ENCODE data around the gene TUBGCP2. TPM values are rescaled to one million over a fixed set of nuclear protein-coding genes. Genes with fewer than 3 reads are reported as not detected.

Gene TUBGCP2
- polyA plus RNA-seq, 4 donors = 59.3 to 66.0 (median 62.4) TPM

DNA sequence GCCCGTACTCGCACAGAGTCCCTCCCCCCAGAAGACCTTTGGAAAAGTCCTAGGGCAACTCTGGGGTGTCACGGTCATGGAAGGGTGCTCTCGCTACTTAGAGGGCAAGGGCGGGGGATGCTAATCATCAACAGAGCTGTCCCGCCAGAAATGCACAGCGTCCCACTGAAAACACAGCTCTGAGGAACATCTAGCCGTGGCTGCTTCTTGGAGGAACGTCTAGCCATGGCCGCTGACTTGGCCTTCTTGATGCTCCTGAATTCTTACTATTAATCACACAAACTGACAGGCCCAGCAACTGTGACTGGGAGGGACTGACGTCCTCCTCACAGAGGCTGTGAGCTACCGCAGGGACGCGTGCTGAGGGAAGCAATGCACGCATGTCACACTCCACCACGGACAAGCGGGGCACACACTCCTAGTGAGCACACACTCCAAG lies 1.7 kb downstream of the TUBGCP2 start:
- DNase-seq (ENCODE audit: low read depth in 4 of 4, low spot score in 3 of 4) = no peak

- no peak for DNase-seq (ENCODE audit: low read depth in 4 of 4, low spot score in 3 of 4)
These were observed 2.6 kb downstream of the TUBGCP2 start for GRCh38 chr10:133306097-133306476.

- DNase-seq (ENCODE audit: low read depth in 4 of 4, low spot score in 3 of 4) = no peak
These were observed 5.5 kb downstream of the TUBGCP2 start for GRCh38 chr10:133303206-133303605.

- no peak for DNase-seq (ENCODE audit: low read depth in 4 of 4, low spot score in 3 of 4)
These were observed 6.4 kb downstream of the TUBGCP2 start for GRCh38 chr10:133302230-133302629.

GRCh38 chr10:133299738-133300137 lies 8.9 kb downstream of the TUBGCP2 start:
- no peak for DNase-seq (ENCODE audit: low read depth in 4 of 4, low spot score in 3 of 4)

DNA sequence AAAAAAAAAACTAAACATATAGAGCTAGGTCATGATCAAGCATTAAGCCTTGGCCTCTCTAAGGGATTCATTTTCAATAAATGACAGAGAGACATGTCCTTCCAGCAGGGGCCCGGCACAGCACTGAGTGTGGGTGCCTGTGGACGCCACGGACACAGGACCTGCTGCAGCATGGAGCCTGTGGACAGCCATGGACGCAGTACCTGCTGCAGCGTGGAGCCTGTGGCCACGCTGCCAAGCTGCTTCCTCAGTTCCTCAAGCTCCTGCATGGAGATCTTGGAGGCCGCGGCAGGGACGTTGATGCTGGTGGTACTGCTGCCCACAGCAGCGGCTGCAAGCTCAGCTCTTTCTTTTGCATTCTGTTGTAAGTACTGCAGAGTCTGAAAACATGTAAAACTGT lies 9.4 kb downstream of the TUBGCP2 start:
- DNase-seq (ENCODE audit: low read depth in 4 of 4, low spot score in 3 of 4) = no peak

DNA sequence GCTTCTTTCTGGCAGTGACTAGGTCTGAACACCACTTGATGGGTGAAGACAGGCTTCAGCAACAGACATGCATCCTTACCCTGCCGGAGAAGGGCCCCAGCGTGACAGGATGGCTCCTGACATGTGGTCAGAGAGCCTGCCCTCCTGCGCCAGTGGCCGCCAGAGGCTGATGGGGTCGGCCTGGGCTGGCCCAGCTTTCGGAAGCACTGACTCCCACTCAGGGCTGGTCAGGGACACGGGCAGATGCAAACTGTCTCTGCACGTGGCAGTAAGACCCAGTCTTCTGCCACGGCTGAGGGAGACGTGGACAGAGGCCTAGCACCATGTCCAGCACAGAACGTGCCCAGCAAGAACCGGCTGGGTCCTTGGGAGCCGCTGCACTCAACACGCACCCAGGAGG lies 10.2 kb downstream of the TUBGCP2 start:
- DNase-seq (ENCODE audit: low read depth in 4 of 4, low spot score in 3 of 4) = no peak

GRCh38 chr10:133297504-133297903 lies 11.2 kb downstream of the TUBGCP2 start:
- no peak for DNase-seq (ENCODE audit: low read depth in 4 of 4, low spot score in 3 of 4)

DNA sequence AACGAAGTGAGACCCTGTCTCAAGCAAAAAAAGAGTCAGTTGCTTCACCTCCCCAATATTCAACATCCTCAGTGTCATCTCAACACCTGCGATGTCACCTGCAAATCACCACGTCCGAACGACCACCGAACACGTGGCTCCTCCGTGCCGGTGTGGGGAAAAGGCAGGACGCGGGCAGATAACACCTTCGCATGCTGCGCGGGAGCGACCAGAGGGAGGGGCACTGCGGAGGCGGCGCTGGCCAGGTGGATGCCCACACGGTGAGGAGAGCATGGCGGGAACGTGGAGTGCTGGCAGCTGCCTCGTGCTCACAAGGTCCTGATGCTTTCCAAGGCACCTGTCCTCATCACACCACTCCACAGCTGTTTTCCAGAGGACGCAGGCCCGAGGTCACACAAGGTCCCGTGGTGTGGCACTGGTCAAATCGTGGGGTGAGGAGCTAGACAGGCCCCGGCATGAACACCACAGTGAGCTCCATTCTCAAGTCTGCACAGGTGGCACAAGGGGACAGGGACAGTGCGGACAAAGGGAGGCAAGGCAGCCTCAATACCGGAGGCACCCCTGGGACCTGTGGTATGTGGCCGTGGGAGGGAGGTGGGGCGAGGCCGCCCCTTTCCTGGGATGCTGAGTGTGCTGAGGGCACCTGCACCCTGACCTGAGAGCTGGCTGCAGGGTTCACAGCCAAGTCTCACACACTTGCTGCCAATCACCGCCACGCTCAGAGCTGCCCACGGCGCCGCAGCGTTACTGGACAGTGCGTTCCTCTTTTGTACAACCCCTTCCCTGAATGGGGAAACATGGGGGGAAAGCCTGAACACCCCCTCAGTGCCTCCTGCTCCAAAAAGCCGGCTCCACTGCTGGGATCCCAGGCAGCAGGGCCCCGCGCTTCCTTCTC lies 13.0 kb downstream of the TUBGCP2 start:
- no peak for DNase-seq (ENCODE audit: low read depth in 4 of 4, low spot score in 3 of 4)

GRCh38 chr10:133294189-133294588 lies 14.5 kb downstream of the TUBGCP2 start:
- DNase-seq (ENCODE audit: low read depth in 4 of 4, low spot score in 3 of 4) = no peak

DNA sequence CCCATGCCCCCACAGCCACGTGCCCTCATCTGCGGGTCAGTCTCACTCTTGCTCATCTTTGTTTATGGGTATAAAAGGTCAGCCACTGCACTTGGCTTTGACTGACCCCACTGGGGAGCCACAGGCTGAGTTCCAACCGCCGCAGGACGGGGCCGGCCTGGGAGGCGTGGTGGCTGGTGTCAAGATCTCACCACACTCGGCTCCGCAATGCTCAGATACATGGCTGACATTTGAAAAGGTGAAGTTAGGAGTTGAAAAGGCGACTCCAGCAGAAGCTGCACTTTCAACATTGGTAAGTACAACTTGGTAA lies 14.9 kb downstream of the TUBGCP2 start:
- DNase-seq (ENCODE audit: low read depth in 4 of 4, low spot score in 3 of 4) = no peak

- no peak for DNase-seq (ENCODE audit: low read depth in 4 of 4, low spot score in 3 of 4)
These were observed 15.5 kb downstream of the TUBGCP2 start for GRCh38 chr10:133292919-133293809.

DNA sequence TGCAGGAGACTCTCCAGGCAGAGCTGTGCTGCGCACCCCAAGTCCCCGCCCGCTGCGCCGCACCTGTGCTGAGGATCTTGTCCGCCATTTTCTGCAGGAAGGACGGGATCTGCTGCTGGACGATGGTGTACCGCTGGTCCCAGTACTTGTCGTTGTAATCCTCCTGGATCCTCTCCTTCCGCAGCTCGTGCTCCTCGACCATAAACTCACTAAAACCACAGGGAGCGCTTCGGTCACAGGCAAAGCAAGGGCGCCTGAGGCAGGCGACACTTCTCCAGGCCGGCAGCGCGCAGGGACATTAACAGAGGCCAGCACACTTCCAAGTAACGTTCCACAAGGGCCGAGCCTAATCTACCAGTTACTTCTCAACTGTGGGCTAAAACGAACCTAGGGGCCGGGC lies 18.9 kb downstream of the TUBGCP2 start:
- DNase-seq (ENCODE audit: low read depth in 4 of 4, low spot score in 3 of 4) = no peak

- DNase-seq (ENCODE audit: low read depth in 4 of 4, low spot score in 3 of 4) = no peak
These were observed 20.7 kb downstream of the TUBGCP2 start for GRCh38 chr10:133287832-133288500.

DNA sequence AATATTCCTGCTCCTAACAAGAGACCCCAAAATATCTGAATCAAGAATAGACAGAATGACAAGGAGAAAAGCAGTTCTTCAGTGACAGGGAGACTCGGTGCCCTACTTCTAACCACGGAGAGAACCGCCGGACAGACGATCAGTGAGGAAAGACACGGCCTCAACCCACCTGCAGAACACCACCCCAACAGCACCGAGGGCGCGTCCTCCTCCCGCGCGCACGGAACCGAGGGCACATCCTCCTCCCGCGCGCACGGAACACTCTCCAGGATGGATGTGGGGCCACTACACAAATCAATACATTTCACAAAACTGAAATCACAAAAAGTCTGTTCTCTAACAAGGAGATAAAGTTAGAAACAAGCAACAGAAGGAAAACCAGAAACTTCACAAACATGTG lies 22.3 kb downstream of the TUBGCP2 start:
- DNase-seq (ENCODE audit: low read depth in 4 of 4, low spot score in 3 of 4) = no peak

DNA sequence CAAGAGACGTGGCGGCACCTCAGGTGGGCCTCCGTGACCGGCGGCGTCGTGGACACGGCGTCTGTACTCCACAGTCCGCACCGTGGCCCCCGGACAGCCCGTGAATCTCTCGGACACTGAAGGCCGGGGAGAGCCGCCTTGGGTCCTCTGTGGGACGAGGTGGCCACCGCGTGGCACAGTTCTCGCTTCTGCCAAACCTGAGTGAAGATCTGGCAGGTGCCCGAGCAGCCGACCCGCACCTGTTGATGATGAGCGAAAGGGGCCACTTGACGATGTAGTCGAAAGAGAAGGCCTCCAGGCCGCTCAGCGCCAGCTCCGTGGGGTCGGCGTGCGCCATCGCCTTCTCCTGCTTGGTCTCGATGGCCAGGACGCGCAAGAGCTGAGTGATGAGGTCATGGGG lies 23.5 kb downstream of the TUBGCP2 start:
- DNase-seq (ENCODE audit: low read depth in 4 of 4, low spot score in 3 of 4) = no peak

DNA sequence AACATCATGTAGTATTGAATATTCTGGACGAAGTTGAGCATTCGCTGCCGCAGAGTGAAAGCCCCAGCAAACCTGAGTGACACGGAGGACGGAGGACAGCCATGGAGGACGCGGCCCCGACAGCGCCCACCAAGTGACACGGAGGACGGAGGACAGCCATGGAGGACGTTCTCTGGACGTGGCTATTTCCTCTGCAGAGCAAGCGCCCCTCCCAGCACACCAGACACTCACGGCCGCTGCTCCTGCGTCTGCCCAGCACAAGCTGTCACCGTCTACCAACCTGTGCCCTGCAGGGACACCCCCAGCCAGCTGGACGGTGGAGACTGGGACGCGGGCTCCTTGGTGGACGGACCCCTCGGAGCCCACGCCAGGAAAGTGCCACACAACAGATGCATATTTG lies 24.7 kb downstream of the TUBGCP2 start:
- no peak for DNase-seq (ENCODE audit: low read depth in 4 of 4, low spot score in 3 of 4)

GRCh38 chr10:133282846-133283390 lies 25.8 kb downstream of the TUBGCP2 start:
- DNase-seq (ENCODE audit: low read depth in 4 of 4, low spot score in 3 of 4) = no peak

DNA sequence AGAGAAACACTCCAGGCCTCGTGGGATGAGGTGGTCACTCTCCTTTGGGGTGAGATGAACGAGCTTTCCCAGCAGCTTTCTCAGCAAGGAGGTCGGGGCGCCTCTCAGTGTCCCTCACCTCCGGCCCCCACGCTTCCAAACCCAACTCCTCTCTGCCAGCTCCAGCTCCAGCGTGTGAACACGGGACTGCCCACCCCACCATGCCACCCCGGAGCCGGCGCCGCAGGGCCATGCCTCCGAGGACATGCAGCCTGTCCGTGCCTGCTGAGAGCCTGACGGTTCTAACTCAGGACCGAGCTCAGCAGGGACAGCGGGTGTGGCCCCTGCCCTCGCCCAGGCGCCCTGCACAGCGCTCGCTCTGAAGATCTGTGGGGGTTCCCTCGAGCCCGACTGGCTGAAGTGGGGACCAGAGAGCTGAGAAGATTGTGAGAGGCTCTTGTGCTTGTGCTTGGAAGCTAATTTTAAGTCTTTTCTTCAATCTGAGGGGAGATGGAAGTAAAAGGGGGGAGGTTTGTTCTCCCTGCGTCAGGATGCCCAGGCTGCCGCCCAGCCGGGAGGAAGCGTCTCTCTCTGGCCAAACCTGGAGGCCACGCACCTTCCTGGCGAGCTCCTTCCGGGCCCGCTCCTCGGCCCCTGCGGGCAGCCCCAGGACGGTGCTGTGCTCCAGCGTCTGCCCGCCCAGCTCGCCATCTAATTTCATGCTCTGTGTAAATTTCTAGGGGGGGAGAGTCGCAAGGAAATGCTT lies 26.9 kb downstream of the TUBGCP2 start:
- no peak for DNase-seq (ENCODE audit: low read depth in 4 of 4, low spot score in 3 of 4)

- no peak for DNase-seq (ENCODE audit: low read depth in 4 of 4, low spot score in 3 of 4)
These were observed 27.6 kb downstream of the TUBGCP2 start for GRCh38 chr10:133281084-133281483.

All from right renal pelvis (tissue), 4 donors.